H9 (cell line): ENCODE measurements around the gene NPPC. TPM values are rescaled to one million over a fixed set of nuclear protein-coding genes. Genes with fewer than 3 reads are reported as not detected.
"Not testable (repeated sequence)": the region's sequence is repeated elsewhere in the genome, so short reads cannot be mapped to it uniquely, and the experiment has no call there.

ENCODE experiments used
- DNase-seq: peaks from one replicate; pipeline ENCODE4 v3.0.0-alpha.2; 2017
- H2AFZ ChIP-seq: one replicate; pipeline ENCODE4 v1.6.1; 2013; ENCODE audit warnings: mild to moderate bottlenecking, low read length, control low read depth, moderate library complexity
- H2AK5ac ChIP-seq: 2 replicates; pipeline ENCODE4 v1.6.1; 2013; ENCODE audit warnings: low read length, control low read depth, mixed read lengths; ENCODE audit not compliant: insufficient read length
- H2BK120ac ChIP-seq: one replicate; pipeline ENCODE4 v1.6.1; 2013; ENCODE audit warnings: low read depth, mild to moderate bottlenecking, low read length, control low read depth, inconsistent platforms; ENCODE audit not compliant: poor library complexity, severe bottlenecking
- H2BK12ac ChIP-seq: 2 replicates; pipeline ENCODE4 v1.6.1; 2013; ENCODE audit warnings: low read length, control low read depth, mixed read lengths, low read depth; ENCODE audit not compliant: insufficient read length
- H2BK15ac ChIP-seq: 2 replicates; pipeline ENCODE4 v1.6.1; 2013; ENCODE audit warnings: low read depth, low read length, control low read depth
- H2BK20ac ChIP-seq: one replicate; pipeline ENCODE4 v1.6.1; 2013; ENCODE audit warnings: low read depth, mild to moderate bottlenecking, low read length, control low read depth, inconsistent platforms; ENCODE audit not compliant: poor library complexity, severe bottlenecking
- H2BK5ac ChIP-seq: 2 replicates; pipeline ENCODE4 v1.6.1; 2013; ENCODE audit warnings: low read length, control low read depth, mixed read lengths; ENCODE audit not compliant: insufficient read length
- H3K14ac ChIP-seq: 2 replicates; pipeline ENCODE4 v1.6.1; 2013; ENCODE audit warnings: low read length, control low read depth; ENCODE audit not compliant: insufficient read depth
- H3K18ac ChIP-seq: 2 replicates; pipeline ENCODE4 v1.6.1; 2013; ENCODE audit warnings: low read depth, mild to moderate bottlenecking, mixed read lengths, low read length, control low read depth; ENCODE audit not compliant: insufficient read length
- H3K23ac ChIP-seq: 2 replicates; pipeline ENCODE4 v1.6.1; 2013; ENCODE audit warnings: low read length, control low read depth, mixed read lengths, low read depth; ENCODE audit not compliant: insufficient read length
- H3K23me2 ChIP-seq: 2 replicates; pipeline ENCODE4 v1.6.1; 2013; ENCODE audit warnings: low read depth, mild to moderate bottlenecking, mixed read lengths, low read length, control low read depth; ENCODE audit not compliant: insufficient read length, poor library complexity, severe bottlenecking
- H3K27ac ChIP-seq: 2 replicates; pipeline ENCODE4 v1.5.1; 2013; ENCODE audit warnings: low read length, control low read depth, mixed read lengths, low read depth; ENCODE audit not compliant: insufficient read length
- H3K27me3 ChIP-seq: 2 replicates; pipeline ENCODE4 v1.6.1; 2013; ENCODE audit warnings: low read length, control low read depth, inconsistent platforms; ENCODE audit not compliant: insufficient read depth
- H3K4ac ChIP-seq: 2 replicates; pipeline ENCODE4 v1.6.1; 2013; ENCODE audit warnings: low read depth, mild to moderate bottlenecking, control low read depth, inconsistent platforms, low read length, moderate library complexity
- H3K4me1 ChIP-seq: 2 replicates; pipeline ENCODE4 v1.6.1; 2013; ENCODE audit warnings: low read length, control low read depth, inconsistent platforms; ENCODE audit not compliant: insufficient read depth
- H3K4me2 ChIP-seq: 2 replicates; pipeline ENCODE4 v1.6.1; 2013; ENCODE audit warnings: low read length, control low read depth, mixed read lengths; ENCODE audit not compliant: insufficient read length, insufficient read depth
- H3K56ac ChIP-seq: 2 replicates; pipeline ENCODE4 v1.6.1; 2013; ENCODE audit warnings: low read depth, mild to moderate bottlenecking, mixed read lengths, low read length, control low read depth; ENCODE audit not compliant: insufficient read length
- H3K79me1 ChIP-seq: 2 replicates; pipeline ENCODE4 v1.6.1; 2013; ENCODE audit warnings: low read depth, mild to moderate bottlenecking, moderate library complexity, low read length, control low read depth, inconsistent platforms; ENCODE audit not compliant: insufficient read depth, poor library complexity, severe bottlenecking
- H3K79me2 ChIP-seq: 2 replicates; pipeline ENCODE4 v1.6.1; 2013; ENCODE audit warnings: low read length, control low read depth, inconsistent platforms; ENCODE audit not compliant: insufficient read depth
- H3K9ac ChIP-seq: 2 replicates; pipeline ENCODE4 v1.6.1; 2013; ENCODE audit warnings: low read length, control low read depth, mixed read lengths; ENCODE audit not compliant: insufficient read length; ENCODE audit errors: extremely low read depth
- H3K9me3 ChIP-seq: one replicate; pipeline ENCODE4 v1.6.1; 2013; ENCODE audit warnings: low read depth, low read length, inconsistent platforms; ENCODE audit not compliant: control insufficient read depth
- H3T11ph ChIP-seq: one replicate; pipeline ENCODE4 v1.6.1; 2013; ENCODE audit warnings: mild to moderate bottlenecking, low read length, control low read depth, inconsistent platforms
- H4K20me1 ChIP-seq: one replicate; pipeline ENCODE4 v1.6.1; 2013; ENCODE audit not compliant: control insufficient read depth, insufficient read length, insufficient read depth
- H4K5ac ChIP-seq: 2 replicates; pipeline ENCODE4 v1.6.1; 2013; ENCODE audit warnings: low read depth, mild to moderate bottlenecking, mixed read lengths, low read length, control low read depth; ENCODE audit not compliant: insufficient read length
- H4K8ac ChIP-seq: replicated peaks from 2 replicates; pipeline ENCODE4 v1.6.1; 2013; ENCODE audit warnings: low read length, control low read depth, mixed read lengths, low read depth; ENCODE audit not compliant: insufficient read length
- H4K91ac ChIP-seq: 2 replicates; pipeline ENCODE4 v1.6.1; 2013; ENCODE audit warnings: low read depth, mild to moderate bottlenecking, moderate library complexity, mixed read lengths, low read length, control low read depth; ENCODE audit not compliant: insufficient read length
- H3K27ac Mint-ChIP-seq, 3 experiments: 2 replicates in 2 of 3; 3 replicates in 1 of 3; pipeline ENCODE4 v1.8.0; 2020 to 2021; ENCODE audit warnings: mixed read lengths in 3 of 3, mild to moderate bottlenecking in 1 of 3, moderate library complexity in 1 of 3
- H3K27me3 Mint-ChIP-seq: 2 replicates; pipeline ENCODE4 v1.8.0; 2021; ENCODE audit warnings: low read depth, mild to moderate bottlenecking, moderate library complexity, mixed read lengths
- H3K36me3 Mint-ChIP-seq, 3 experiments: 2 replicates in 2 of 3; 3 replicates in 1 of 3; pipeline ENCODE4 v1.8.0; 2020 to 2021; ENCODE audit warnings: low read depth in 3 of 3, mixed read lengths in 3 of 3; ENCODE audit not compliant: insufficient read depth in 1 of 3
- H3K4me1 Mint-ChIP-seq, 2 experiments: 2 replicates each; pipeline ENCODE4 v1.8.0; 2020; ENCODE audit warnings: mixed read lengths in 2 of 2
- H3K4me3 Mint-ChIP-seq, 2 experiments: 2 replicates in 1 of 2; 3 replicates in 1 of 2; pipeline ENCODE4 v1.8.0; 2020 to 2021; ENCODE audit warnings: mild to moderate bottlenecking in 2 of 2, mixed read lengths in 2 of 2, moderate library complexity in 1 of 2
- H3K9me3 Mint-ChIP-seq, 2 experiments: 2 replicates in 1 of 2; 3 replicates in 1 of 2; pipeline ENCODE4 v1.8.0; 2020; ENCODE audit warnings: mild to moderate bottlenecking in 2 of 2, mixed read lengths in 2 of 2, moderate library complexity in 1 of 2
- WGBS: extraction: QIAGEN DNeasy Blood & Tissue Kit; methylation state at CpG from one replicate; pipeline ENCODE4 v1.1.7; 2013; ENCODE audit warnings: missing lambda C conversion rate, low lambda C conversion rate, mixed read lengths; ENCODE audit not compliant: insufficient read length; ENCODE audit errors: extremely low coverage; 5-methylcytosine and 5-hydroxymethylcytosine counted together
- total RNA-seq: library from RNA; stranded (reverse); gene quantifications from 2 replicates; pipeline ENCODE4 v1.2.1, GENCODE V29; 2021
- TF ChIP-seq, protein P1 (sequence below): fragments of 200-600 bp; sonication (generic); conservative IDR thresholded peaks from 3 replicates; pipeline ENCODE4 v1.8.0; 2021; ENCODE audit warnings: antibody characterized with exemption, mild to moderate bottlenecking

The NPPC gene
- total RNA-seq, 1 experiment from 2014 or later = 1.1 TPM

- no peak overlapping the region; a peak in 1 of 7 replicates for H3K27ac Mint-ChIP-seq
- no peaks in the 10 kb centered on the region for H3K9me3 ChIP-seq
- no peak for DNase-seq
- no peak overlapping the region for H2BK12ac ChIP-seq
- H3K4ac ChIP-seq = no peak overlapping the region
- no peak overlapping the region for H2BK15ac ChIP-seq
- TF ChIP-seq, protein P1, sequence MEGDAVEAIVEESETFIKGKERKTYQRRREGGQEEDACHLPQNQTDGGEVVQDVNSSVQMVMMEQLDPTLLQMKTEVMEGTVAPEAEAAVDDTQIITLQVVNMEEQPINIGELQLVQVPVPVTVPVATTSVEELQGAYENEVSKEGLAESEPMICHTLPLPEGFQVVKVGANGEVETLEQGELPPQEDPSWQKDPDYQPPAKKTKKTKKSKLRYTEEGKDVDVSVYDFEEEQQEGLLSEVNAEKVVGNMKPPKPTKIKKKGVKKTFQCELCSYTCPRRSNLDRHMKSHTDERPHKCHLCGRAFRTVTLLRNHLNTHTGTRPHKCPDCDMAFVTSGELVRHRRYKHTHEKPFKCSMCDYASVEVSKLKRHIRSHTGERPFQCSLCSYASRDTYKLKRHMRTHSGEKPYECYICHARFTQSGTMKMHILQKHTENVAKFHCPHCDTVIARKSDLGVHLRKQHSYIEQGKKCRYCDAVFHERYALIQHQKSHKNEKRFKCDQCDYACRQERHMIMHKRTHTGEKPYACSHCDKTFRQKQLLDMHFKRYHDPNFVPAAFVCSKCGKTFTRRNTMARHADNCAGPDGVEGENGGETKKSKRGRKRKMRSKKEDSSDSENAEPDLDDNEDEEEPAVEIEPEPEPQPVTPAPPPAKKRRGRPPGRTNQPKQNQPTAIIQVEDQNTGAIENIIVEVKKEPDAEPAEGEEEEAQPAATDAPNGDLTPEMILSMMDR = no peak
- H3K4me1 ChIP-seq = no peaks in the 10 kb centered on the region; the same call in 1 of the 2 replicates
- H2BK20ac ChIP-seq = no peak overlapping the region
- H2AK5ac ChIP-seq = no peak overlapping the region
- H4K91ac ChIP-seq = no peak overlapping the region
- no peak overlapping the region for H3K27ac ChIP-seq
- H4K5ac ChIP-seq = no peak overlapping the region
- no peaks in the 10 kb centered on the region for H3K36me3 Mint-ChIP-seq
- no peak overlapping the region for H2BK5ac ChIP-seq
- no peaks in the 10 kb centered on the region for H3K79me2 ChIP-seq
- no peak overlapping the region for H3T11ph ChIP-seq
- H3K23ac ChIP-seq = no peak overlapping the region
- no peak overlapping the region for H3K9ac ChIP-seq
- no peaks in the 10 kb centered on the region for H3K27me3 ChIP-seq
- no peaks in the 10 kb centered on the region for H4K20me1 ChIP-seq
- H3K27me3 Mint-ChIP-seq = peaks cover 5% of the 10 kb centered on the region
- no peak overlapping the region for H3K4me2 ChIP-seq
- WGBS = no CpG with 5 or more reads among the region's 6 CpGs
- no peak overlapping the region for H2AFZ ChIP-seq
- H3K14ac ChIP-seq = no peak overlapping the region
- no peak overlapping the region for H4K8ac ChIP-seq
- H3K4me3 Mint-ChIP-seq = no peak overlapping the region
- H3K56ac ChIP-seq = no peak overlapping the region
- no peak overlapping the region for H3K18ac ChIP-seq
- peaks cover 15 to 21% of the 10 kb centered on the region in 2 experiments for H3K4me1 Mint-ChIP-seq
- no peaks in the 10 kb centered on the region for H3K9me3 Mint-ChIP-seq
- no peaks in the 10 kb centered on the region for H3K79me1 ChIP-seq
- no peak overlapping the region for H2BK120ac ChIP-seq
- no peaks in the 10 kb centered on the region for H3K23me2 ChIP-seq
These were observed 15.4 kb downstream of the NPPC start for GRCh38 chr2:231910771-231911170.

GRCh38 chr2:231910161-231910560 is 16.0 kb downstream of the NPPC start:
- H2BK120ac ChIP-seq, H3K9me3 ChIP-seq, H3K9me3 Mint-ChIP-seq: not testable (repeated sequence)

More at GRCh38 chr2:231910161-231910560, 16.0 kb downstream of the NPPC start:
- H3K23ac ChIP-seq, H4K8ac ChIP-seq, H4K5ac ChIP-seq, H3K23me2 ChIP-seq, H3K27me3 Mint-ChIP-seq, H2BK15ac ChIP-seq, H3K27ac Mint-ChIP-seq, H3K27ac ChIP-seq, H3K36me3 Mint-ChIP-seq, H3K79me2 ChIP-seq, H3K4me3 Mint-ChIP-seq, H3K56ac ChIP-seq, H3K4me2 ChIP-seq, H2BK20ac ChIP-seq, H2BK5ac ChIP-seq, H2AK5ac ChIP-seq, H3K4me1 ChIP-seq, H2AFZ ChIP-seq, H3T11ph ChIP-seq, H2BK12ac ChIP-seq, H3K4ac ChIP-seq, H3K27me3 ChIP-seq, H3K14ac ChIP-seq, H3K79me1 ChIP-seq, H4K91ac ChIP-seq, H3K18ac ChIP-seq, H4K20me1 ChIP-seq, H3K9ac ChIP-seq, DNase-seq: not testable (repeated sequence)
- no CpG with 5 or more reads among the region's 7 CpGs for WGBS
- peaks cover 12 to 17% of the 10 kb centered on the region in 2 experiments for H3K4me1 Mint-ChIP-seq
